Measurements from ENCODE around the gene CLHC1.

- TF ChIP-seq EZH2 (IDR thresholded peaks at IDR 0.05; ENCODE audit: borderline replicate concordance): no peak
- no peak for TF ChIP-seq CTCF (IDR thresholded peaks at IDR 0.05; ENCODE audit: poor library complexity)
These were observed 77.5 kb downstream of the CLHC1 start for GRCh38 chr2:55154525-55155030.
